ENCODE results near the gene HOXC12. TPM values are rescaled to one million over a fixed set of nuclear protein-coding genes. Genes with fewer than 3 reads are reported as not detected.

Gene HOXC12
- total RNA-seq, 2 experiments from 2014 or later = not detected

DNA sequence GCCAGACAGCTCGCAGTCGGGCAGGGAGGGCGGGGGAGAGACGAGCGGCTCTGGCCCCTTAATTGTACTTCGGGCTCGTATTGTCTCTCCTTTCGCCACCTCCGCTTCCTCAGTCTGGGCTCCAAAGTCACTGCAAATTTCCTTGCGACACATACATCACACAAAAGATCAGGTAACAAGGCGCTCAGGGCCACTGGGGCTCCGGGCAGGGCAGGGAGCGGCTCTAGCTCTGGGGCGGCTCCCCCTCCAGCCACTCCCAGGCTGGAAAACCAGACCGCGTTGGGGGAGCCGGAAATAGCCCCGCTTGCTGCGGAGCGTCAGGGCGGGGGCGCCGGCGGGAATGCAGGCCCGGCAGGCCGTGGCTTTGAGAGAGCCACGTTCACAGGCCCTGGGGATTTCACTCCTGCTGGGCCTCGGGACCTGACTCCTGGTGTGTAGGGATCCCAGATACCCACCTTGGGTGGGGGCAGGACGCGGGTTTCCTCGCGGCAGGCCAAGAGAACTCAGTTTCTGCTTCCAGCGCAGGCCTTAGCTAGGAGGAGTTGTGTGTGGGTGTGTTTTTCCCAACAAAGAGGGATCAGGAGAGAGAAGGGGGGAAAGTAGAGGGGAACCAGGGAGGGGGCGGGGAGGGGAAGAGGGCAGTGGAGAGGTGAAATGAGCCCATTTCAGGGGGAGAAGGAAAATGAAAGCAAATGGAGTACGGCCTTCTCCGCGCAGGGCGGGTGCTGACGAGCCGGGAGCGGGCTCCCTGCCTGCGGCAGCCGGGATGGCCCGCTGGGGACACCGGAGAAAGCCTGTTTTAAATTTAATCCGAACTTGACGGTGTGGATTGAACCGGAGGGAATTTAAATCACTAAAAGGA, 40.9 kb downstream of the HOXC12 start:
- Mint-ChIP-seq H3K36me3 (ENCODE audit: low read depth) (no peaks in the 10 kb centered on the region), H3K27me3 (peaks cover 100% of the 10 kb centered on the region), H3K4me3 (peak overlapping the region; percentile 88), H3K4me1 (ENCODE audit: low read depth) (peaks cover 61% of the 10 kb centered on the region), H3K27ac (no peak overlapping the region), H3K9me3 (no peaks in the 10 kb centered on the region)
- Histone ChIP-seq H3K4me1 (ENCODE audit: insufficient read depth, low read length) (peaks cover 60% of the 10 kb centered on the region), H3K27me3 (ENCODE audit: control insufficient read depth in 1 of 2, insufficient read depth in 2 of 2, low read length in 2 of 2) (peaks cover 97 to 99% of the 10 kb centered on the region in 2 experiments), H3K36me3 (ENCODE audit: insufficient read depth, low read length) (no peaks in the 10 kb centered on the region), H3K9me3 (ENCODE audit: control insufficient read depth in 1 of 2, insufficient read depth in 1 of 2, low read length in 2 of 2) (peaks cover 0 to 81% of the 10 kb centered on the region in 2 experiments), H3K4me3 (ENCODE audit: low read length) (peak overlapping the region; percentile 58), H3K27ac (ENCODE audit: low read depth in 1 of 2, low read length in 2 of 2) (no peak overlapping the region)
- CTCF ChIA-PET = interaction anchor here (0.9 to 1.0 kb wide), 3 partner anchors 10 to 219 kb away, joined by 3 to 4 read pairs (median 3); no protein-coding TSS in a partner anchor
- DNase-seq (peak in 3 of 14 experiments; percentile 36 to 54 (median 48)), ATAC-seq (ENCODE audit: poor library complexity) (peak; percentile 50)
- no peak for TF ChIP-seq CTCF (IDR thresholded peaks at IDR 0.05)
- POLR2A ChIA-PET = interaction anchor here (1.3 kb wide), 1 partner anchor 9 kb away, joined by 3 read pairs; no protein-coding TSS in a partner anchor
- intact Hi-C loops (cut with DNase I, micrococcal nuclease) = loop anchor here in 1 of 2 experiments (5.0 kb wide), 1 partner anchor 33 kb away; no protein-coding TSS in a partner anchor

DNA sequence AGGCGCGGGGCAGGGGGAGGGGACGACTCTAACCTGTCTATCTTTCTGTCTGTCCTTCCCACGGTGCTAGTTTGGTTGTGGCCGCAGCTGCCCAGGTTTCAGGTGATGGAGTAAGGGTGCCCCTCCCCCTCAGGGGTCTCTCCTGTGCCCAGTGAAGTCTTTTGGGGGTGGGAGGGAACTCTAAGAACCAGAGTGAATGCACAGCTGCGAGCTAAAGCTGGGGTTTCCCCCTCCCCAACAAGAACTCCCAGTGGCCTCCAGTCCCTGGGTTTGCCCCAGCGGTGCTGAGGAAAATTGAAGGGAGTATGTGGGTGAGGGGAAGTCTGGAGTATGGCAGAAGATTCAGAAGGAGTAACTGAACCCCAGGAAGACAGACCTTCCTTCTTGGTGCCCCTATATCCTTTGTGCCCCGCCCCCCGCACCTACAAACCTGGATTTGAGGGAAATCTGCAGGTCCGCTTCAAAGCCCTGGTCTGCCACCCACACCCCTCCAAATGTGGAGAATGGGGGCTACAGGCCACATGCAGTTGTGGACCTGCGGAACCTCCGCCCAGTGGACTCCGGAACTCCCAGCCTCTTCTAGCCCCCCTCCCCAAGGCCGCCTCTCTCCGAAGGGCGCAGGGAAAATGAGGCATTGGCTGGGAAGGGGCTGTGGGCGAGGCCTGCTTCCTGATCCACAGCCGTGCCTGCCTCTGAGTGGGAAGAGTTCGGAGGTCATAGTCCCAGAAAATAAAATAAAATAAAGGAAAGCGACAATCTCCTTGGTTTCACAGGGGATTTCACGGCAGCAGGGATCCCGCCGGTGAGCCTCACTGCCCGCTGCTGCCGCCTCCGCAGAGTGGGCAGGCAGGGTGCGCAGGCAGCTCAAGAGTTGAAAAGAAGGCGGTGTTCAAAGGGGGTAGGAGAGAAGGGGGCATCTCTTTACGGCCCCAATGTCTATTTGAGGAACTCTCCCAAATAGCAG, 41.8 kb downstream of the HOXC12 start:
- Histone ChIP-seq H3K27ac (ENCODE audit: low read depth in 1 of 2, low read length in 2 of 2) (no peak overlapping the region), H3K9me3 (ENCODE audit: control insufficient read depth in 1 of 2, insufficient read depth in 1 of 2, low read length in 2 of 2) (peaks cover 0 to 81% of the 10 kb centered on the region in 2 experiments), H3K4me3 (ENCODE audit: low read length) (peak overlapping the region; percentile 58), H3K4me1 (ENCODE audit: insufficient read depth, low read length) (peaks cover 62% of the 10 kb centered on the region), H3K36me3 (ENCODE audit: insufficient read depth, low read length) (no peaks in the 10 kb centered on the region), H3K27me3 (ENCODE audit: control insufficient read depth in 1 of 2, insufficient read depth in 2 of 2, low read length in 2 of 2) (peaks cover 97 to 99% of the 10 kb centered on the region in 2 experiments)
- DNase-seq = no peak
- intact Hi-C loops (cut with DNase I, micrococcal nuclease) = loop anchor here in 1 of 2 experiments (5.0 kb wide), 1 partner anchor 34 kb away; no protein-coding TSS in a partner anchor
- Mint-ChIP-seq H3K4me1 (ENCODE audit: low read depth) (peaks cover 61% of the 10 kb centered on the region), H3K27me3 (peaks cover 100% of the 10 kb centered on the region), H3K4me3 (peak overlapping the region; percentile 88), H3K9me3 (no peaks in the 10 kb centered on the region), H3K36me3 (ENCODE audit: low read depth) (no peaks in the 10 kb centered on the region), H3K27ac (no peak overlapping the region)
- ChIA-PET POLR2A (interaction anchor here (0.8 to 1.3 kb wide), 2 partner anchors 8 to 10 kb away, joined by 3 read pairs; no protein-coding TSS in a partner anchor), CTCF (interaction anchor here (1.0 to 1.3 kb wide), 2 partner anchors 211 to 218 kb away, joined by 3 read pairs; no protein-coding TSS in a partner anchor)
- ATAC-seq (ENCODE audit: poor library complexity) = no peak
- no peak for TF ChIP-seq CTCF (IDR thresholded peaks at IDR 0.05)

Data from CD4-positive, alpha-beta T cell (primary cell).